HG03520 (cell line): ENCODE data around the gene COL18A1.

Experiments used
- ATAC-seq: cut with Tn5 transposase; IDR thresholded peaks from one replicate; pipeline ENCODE4 v1.9.1; 2021; ENCODE audit warnings: mild to moderate bottlenecking, moderate library complexity; ENCODE audit not compliant: unreplicated experiment

COL18A1 gene

DNA sequence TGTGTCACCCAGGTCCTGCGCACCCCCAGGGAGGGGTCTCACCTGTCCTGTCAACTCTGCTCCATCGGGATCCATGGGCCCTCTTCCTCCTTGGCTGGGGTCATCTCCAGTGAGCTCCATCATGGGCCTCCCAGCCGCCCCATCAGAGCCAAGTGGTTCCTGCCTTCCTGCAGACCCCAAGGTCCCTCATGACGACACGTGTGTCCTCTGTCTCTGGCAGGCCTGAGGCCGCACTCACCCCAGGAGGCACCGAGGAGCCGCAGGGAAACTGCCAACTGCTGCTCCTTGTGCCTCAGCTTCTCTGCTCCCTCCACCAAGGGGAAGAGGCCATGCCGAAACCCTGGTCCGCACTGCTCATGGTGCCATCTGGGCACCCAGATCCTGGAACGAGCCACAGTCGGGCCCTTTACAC lies 46.8 kb downstream of the COL18A1 start:
- ATAC-seq: no peak

DNA sequence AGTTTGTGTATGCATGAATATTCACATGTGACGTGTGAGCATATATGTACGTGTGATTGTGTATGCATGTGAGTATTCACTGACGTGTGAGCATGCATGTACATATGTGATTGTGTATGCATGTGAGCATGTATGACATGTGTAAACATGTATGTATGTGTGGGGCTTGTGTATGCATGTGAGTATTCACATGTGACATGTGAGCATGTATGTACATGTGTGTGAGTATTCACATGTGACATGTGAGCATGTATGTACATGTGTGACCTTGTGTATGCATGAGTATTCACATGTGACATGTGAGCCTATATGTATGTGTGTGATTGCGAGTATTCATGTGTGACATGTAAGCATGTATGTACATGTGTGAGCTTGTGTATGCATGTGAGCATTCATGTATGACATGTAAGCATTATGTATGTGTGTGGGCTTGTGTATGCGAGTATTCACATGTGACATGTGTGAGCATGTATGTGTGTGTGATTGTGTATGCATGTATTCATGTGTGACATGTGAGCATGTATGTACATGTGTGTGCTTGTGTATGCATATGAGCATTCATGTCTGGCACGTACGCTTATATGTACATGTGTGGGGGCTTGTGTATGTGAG lies 47.8 kb downstream of the COL18A1 start:
- no peak for ATAC-seq

DNA sequence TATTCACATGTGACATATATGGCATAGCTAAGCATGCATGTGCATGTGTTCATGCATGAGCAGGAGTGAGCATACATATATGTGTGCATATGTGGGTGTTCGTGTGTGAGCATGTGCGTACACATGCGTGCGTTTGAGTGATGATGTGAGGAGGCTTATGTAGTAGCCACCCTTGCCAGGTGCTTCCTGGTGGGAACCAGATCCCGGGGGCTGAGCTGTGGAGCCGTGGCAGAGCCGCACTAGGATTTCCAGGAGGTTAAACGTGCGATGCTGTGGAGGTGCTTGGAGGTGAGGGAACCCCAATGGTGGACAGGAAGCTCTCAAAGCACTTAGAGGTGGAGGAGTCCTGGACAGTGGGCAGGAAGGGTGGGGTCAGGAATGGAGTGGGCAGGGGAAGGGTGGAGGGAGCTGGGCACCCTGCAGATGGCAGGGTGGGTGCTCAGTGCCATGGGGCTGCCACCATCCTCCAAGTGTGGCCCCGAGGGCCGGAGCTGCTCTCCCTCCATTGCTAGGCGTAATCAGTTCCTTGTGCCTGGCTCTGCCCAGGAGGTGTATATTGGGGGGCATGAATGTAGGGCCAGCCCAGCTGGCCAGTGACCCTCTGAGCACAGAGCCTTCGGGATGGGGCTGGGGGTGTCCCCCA lies 48.5 kb downstream of the COL18A1 start:
- no peak for ATAC-seq

DNA sequence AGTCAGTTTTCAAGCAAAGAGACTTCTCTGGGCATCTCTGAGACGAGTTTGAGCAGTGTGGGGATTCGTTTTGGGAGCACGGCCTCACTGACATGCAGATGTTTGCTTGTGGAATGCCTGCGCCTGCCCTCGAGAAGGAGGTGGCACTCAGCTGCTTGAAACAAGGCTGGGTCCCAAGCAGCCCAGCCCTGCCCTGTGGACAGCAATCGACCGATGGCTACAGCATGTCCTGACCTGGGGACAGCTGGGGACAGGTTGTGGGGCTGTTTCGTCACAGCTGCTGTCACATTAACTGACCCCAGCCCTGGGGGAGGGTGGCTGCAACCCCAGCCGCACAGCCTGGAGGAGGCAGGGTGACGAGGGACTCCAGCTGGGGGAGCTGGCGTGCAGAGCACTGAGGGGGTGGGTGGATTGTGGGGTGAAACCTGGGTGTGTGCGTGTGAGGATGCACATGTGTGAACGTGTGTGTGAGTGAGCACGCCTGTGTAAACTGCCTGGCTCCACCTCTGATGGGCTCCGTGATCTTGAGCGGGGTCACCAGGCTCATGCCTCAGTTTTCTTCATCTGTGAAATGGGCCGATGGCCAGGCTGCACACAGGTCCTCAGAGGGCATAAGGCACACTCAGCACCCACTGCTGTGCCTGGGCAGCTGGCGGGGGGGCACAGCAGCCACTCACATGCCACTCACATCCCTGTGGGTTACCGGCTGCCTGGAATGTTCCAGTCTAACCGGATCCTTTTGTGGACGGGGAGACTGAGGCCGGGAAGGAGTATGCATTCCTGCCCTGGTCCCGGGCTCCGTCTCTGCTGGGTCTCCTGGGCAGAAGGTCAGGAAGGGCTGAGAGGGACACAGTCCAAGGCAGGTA lies 49.3 kb downstream of the COL18A1 start:
- ATAC-seq: no peak

GRCh38 chr21:45454926-45455673 lies 50.1 kb downstream of the COL18A1 start:
- no peak for ATAC-seq

GRCh38 chr21:45455674-45456583 lies 51.0 kb downstream of the COL18A1 start:
- ATAC-seq: no peak

DNA sequence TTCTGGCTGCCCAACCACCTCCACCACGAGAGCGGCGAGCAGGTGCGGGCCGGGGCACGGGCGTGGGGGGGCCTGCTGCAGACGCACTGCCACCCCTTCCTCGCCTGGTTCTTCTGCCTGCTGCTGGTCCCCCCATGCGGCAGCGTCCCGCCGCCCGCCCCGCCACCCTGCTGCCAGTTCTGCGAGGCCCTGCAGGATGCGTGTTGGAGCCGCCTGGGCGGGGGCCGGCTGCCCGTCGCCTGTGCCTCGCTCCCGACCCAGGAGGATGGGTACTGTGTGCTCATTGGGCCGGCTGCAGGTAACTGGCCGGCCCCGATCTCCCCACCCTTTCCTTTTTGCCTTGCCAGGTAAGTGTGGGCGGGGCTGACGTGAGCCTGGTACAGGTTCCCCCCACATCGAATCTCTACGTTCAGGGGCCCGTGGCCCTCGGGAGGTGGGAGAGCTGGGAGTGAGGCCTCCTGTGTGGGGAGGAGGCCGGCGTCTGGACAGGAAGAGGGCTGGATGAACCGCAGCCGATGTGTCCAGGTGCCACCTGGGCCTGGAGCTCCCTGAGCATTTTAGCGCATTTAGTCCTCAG lies 51.7 kb downstream of the COL18A1 start:
- no peak for ATAC-seq

DNA sequence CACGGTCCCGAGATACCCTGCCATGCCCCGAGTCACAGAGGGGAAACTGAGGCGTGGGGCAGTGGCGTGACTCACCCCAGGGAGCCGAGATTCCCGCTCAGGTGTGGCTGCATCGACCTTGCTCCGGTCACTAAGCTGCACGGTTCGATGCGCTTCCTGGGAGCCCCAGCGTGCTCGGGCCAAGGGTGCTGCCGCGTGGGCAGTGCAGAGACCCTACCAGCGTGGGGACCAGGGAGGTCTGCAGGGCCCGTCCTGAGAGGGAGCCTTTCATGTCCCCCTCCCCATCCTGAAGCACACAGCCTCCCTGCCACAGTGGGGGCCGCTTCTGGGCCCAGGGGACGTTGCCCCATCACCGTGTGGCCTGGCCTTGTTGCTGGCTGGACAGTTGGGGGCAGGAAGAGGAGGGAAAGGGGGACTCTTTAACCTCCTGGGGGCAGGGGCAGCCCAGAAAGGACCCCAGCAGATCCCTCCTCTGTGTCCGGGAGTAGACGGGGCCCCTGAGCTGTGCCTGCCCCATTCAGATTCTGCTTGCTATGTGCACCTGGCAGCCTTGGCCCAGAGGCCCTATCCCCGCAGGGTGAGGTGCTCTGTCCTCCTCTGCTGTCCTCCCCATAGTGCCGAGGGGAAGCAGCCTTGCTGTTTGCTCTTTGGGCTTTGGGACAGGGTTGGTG lies 52.3 kb downstream of the COL18A1 start:
- no peak for ATAC-seq

- ATAC-seq: no peak
Observed at GRCh38 chr21:45457832-45458172, 52.8 kb downstream of the COL18A1 start.

DNA sequence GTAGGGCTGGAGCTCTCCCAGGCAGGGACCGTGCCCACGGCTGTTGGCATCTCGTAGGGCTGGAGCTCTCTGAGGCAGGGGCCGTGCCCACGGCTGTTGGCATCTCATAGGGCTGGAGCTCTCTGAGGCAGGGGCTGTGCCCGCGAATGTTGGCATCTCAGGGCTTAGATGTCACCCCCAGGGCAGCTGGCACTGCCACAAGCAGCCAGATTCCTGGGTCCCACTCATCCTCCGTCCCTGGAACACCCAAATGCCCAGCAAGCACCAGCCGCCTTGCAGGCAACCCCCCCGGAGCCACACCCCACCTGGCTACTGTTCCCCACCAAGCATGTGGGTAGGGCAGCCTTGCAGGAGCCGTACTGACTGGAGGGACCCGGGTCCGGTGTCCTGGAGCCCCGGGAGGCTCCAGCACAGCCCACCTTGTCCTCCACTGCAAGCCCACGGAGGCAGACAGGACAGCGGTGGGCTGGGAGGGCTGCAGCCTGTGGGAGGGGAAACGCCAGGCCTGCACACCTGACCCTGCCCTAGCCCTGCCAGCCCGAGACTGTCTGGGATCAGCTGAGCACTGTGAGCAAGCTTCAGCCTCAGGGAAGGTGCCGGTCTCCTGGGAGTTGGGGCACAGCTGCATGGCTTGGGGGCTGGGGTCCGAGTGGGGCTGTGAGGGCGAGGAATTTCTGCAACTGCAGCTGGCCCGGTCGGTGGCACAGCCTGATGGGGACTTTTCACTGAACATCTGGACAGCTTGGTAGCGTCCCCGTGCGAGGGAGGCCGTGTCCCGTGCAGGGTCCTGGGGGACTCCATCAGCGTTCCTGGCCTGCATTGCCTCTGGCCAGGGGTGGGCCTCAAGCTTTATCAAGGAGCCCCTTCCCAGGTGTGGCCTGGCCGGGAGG lies 53.6 kb downstream of the COL18A1 start:
- ATAC-seq: no peak

- no peak for ATAC-seq
Observed at GRCh38 chr21:45459171-45460010, 54.4 kb downstream of the COL18A1 start.

DNA sequence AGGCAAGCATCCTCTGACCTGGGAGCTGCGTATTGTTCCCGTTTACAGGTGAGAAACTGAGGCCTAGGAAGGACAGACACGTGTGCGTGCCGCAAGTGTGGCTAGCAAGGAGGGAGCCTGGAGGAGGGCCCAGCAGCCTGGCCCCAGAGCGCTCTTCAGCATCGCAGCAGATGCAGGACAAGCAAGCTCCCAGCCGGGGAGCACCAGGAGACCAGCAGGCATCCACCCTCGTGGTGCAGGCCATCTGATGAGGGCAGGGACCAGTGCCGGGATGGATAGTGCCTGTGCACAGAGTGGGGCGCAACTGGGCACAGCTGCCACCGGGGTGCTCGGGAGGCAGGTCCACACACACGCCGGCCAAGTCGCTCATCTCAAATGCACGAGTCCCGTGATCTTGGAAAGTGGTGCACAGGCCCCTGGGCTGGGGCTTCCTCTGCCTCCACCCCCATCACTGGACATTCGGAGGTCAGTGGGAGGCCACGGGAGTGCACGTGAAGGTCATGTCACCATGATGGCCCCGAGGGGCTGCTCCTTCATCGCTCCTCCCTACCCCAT lies 55.1 kb downstream of the COL18A1 start:
- ATAC-seq: no peak

DNA sequence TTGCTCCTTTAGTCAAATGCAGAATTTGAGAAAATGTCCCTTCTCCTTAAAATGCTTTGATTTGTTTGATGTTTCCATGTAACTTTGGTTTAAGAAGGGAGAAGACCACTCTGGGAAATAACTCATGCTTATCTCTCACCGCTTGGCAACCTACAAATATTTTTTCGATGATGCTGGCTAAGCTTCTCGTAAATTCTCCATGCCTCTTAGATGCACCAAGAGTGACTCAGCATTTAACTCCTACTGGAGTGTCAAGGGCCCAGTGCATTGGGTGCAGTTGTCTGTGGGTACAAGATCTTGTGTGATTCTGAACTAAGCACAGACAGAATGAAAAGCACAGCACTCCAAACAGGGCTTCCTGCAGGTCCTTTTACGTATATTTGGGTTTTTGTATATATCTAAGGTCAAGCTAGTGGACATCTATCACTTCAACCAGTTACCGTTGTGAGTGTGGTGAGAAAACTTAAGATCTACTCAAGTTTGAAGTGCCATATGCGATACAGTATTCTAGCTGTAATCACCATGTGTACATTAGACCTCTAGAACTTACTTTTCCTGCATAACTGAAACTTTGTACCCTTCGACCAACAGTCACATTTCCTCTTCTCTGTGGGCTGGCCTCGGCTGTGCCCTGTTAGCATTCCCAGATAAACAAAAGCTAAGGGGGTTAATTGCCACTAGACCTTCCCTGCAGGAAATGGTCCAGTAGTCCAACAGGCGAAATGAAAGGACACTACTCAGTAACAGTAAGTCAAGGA lies 55.8 kb downstream of the COL18A1 start:
- no peak for ATAC-seq

GRCh38 chr21:45461369-45461750 lies 56.4 kb downstream of the COL18A1 start:
- no peak for ATAC-seq

GRCh38 chr21:45461806-45462341 lies 56.9 kb downstream of the COL18A1 start:
- ATAC-seq: no peak

DNA sequence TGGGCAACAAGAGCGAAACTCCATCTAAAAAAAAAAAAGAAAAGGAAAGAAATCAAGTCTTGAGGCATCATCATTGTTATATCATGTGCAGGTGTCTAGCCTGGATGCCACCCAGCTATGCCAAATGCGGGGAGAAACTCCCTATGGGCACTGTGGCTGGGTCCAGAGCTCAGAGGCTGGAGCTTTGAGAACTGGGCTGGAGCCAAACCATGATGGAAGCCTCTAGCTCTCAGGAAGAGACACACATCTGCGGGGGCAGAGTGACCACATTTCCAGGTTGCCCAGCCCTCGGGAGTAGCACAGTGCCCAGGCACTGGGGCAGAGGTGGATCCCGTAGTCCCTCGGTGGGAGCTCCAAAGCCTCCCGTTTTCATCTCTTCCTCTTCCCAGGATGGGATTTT lies 58.9 kb downstream of the COL18A1 start:
- ATAC-seq: no peak
